GM12891 (cell line): ENCODE measurements around the gene ZFHX3.

Experiments
- DNase-seq: peaks from one replicate; pipeline ENCODE4 v3.0.0; 2011; ENCODE audit warnings: low spot score; ENCODE audit not compliant: insufficient read length
- FAIRE-seq: peaks from 2 replicates; lab custom pipeline; 2011; peaks lifted over from hg19 to GRCh38; lab: Jason Lieb, UNC
- PAX5 ChIP-seq: IDR thresholded peaks from 2 replicates; pipeline ENCODE4 v1.6.1; 2011; ENCODE audit warnings: low read length, moderate library complexity, mild to moderate bottlenecking; ENCODE audit not compliant: insufficient read depth, severe bottlenecking
- POLR2A ChIP-seq: IDR thresholded peaks from 2 replicates; pipeline ENCODE4 v1.6.1; 2011; ENCODE audit warnings: low read depth, low read length, control low read depth
- POLR2AphosphoS5 ChIP-seq: IDR thresholded peaks from 2 replicates; pipeline ENCODE4 v1.6.1; 2011; ENCODE audit warnings: low read depth, low read length, control low read depth
- POU2F2 ChIP-seq: IDR thresholded peaks from 2 replicates; pipeline ENCODE4 v1.6.1; 2011; ENCODE audit warnings: low read depth, mild to moderate bottlenecking, control low read depth, low read length, moderate library complexity
- SPI1 ChIP-seq: IDR thresholded peaks from 2 replicates; pipeline ENCODE4 v1.6.1; 2011; ENCODE audit warnings: low read depth, low read length, control low read depth
- TAF1 ChIP-seq: IDR thresholded peaks from 2 replicates; pipeline ENCODE4 v1.6.1; 2011; ENCODE audit warnings: low read depth, low read length, control low read depth

The ZFHX3 gene

DNA sequence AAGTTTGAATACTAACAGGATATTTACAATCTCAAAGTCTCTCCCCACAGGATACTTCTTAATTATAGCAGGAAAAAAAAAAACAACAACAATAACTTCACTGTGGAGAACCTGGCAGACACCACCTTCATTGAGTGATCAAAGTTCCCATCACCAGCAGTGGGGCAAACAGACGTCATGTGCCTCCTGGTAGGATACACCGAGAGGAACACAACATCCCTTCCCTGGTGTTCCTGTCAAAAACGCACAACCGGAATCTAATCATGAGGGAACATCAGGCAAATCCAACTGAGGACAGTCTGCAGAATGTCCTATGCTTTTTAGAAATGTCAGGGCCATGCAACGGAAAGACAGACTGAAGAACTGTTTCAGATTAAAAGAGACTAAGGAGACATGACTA lies 80.0 kb downstream of the ZFHX3 start:
- DNase-seq (no peak), FAIRE-seq (no peak)
- TF ChIP-seq SPI1 (no peak), POLR2A (no peak)

DNA sequence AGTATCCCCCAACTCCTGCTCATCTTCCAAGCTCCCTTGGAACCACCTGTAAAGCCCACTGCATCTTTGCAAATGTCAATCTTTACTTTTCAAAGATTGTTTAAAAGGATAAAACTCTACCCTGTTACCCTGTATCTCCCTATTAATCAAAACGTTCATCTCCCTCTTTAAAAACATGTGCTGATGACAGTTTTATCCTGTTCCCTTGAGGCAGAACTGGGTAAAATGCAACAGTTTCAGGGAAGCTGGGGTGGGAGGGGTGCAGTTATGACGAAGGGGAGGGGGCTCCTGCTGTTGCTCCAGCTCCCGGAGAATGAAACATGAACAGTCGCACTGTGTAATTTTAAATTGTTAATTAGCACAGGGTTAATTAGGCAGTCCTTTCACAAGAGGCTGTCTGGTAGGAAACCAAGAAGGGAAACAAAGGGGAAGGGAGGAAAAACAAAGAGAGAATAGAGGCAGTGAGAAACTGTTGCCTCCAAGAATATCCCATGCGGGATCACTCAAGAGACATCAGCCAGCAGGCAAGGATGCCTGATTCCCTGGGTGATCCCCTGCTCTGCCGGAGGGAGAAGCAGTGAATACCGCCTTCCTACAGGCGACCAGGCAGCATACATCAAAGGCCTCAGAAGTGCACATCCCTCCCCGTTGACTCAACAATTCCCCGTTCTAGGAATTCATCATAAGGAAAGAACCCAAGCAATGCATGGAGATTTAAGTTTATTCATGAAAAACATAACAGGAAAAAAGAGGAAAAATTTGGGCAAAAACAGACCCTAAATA lies 84.2 kb downstream of the ZFHX3 start:
- FAIRE-seq (no peak), DNase-seq (no peak)
- TF ChIP-seq PAX5: no peak
- TF ChIP-seq SPI1: no peak
- no peak for TF ChIP-seq POLR2A
- TF ChIP-seq TAF1: no peak
- no peak for TF ChIP-seq POLR2AphosphoS5
- TF ChIP-seq POU2F2: no peak

DNA sequence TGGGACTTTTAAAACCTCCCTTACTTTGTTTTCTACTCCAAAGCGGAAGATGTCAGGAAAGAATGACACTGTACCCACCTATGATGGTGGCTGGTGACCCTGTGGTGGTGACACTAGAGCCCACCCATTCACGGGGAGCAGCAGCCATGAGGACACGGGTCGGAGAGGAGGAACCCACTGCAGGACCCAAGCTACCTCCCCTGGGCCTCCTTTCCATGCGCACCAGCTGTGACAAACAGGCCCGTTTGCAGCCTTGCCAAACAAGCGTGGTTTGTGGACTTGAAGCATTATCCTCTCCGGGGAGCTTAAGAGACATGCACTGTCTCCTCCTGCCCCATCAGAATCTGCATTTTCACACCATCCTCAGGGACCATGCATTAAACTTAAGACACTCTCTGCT lies 85.6 kb downstream of the ZFHX3 start:
- FAIRE-seq (no peak), DNase-seq (no peak)
- TF ChIP-seq TAF1: no peak
- TF ChIP-seq PAX5: no peak
- TF ChIP-seq POLR2AphosphoS5: no peak
- TF ChIP-seq POLR2A: no peak
- TF ChIP-seq POU2F2: no peak
- TF ChIP-seq SPI1: no peak

DNA sequence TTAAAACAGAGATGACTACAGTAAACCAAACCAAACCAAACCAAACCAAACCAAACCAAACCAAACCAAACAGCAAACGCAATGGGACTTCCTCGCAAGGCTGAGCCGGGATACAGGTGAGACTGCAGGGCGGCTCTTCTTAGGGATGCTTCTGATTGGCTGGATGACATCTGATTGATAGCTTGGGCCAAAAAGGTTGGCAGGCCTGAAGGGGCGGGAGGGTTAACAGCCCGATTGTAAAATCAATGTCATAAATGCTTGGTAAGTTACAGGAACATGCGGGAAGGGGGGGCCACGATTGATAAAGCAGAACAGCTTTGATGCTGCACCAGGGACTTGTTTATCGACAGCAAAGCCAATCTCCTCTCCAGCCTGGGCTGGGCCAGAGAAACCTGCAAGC lies 86.1 kb downstream of the ZFHX3 start:
- DNase-seq (no peak), FAIRE-seq (no peak)
- no peak for TF ChIP-seq POLR2AphosphoS5
- no peak for TF ChIP-seq POU2F2
- no peak for TF ChIP-seq PAX5
- no peak for TF ChIP-seq POLR2A
- no peak for TF ChIP-seq SPI1
- TF ChIP-seq TAF1: no peak

GRCh38 chr16:72961115-72961832 lies 86.7 kb downstream of the ZFHX3 start:
- TF ChIP-seq PAX5 (no peak), POLR2A (no peak), POU2F2 (no peak), SPI1 (no peak), POLR2AphosphoS5 (no peak), TAF1 (no peak)
- FAIRE-seq: no peak
- no peak for DNase-seq

DNA sequence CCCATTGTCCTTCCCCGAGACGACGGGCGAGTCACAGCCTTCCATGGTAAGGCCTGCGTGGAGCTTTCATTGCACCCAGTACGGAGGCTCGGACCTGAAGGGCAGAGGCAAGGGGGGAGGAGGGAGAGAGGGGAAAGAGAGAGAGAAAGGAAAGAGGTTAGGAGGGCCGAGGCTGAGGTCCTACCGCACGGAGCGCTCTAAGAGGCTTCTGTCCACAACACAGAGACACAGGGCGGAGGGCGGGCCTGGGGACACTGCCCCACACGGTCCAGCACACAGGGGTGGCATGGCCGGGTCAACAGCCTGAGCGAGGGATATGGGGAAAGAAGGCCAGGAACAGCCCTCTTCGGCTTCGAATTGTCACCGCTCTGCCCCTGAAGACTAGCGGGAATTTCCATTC lies 87.8 kb downstream of the ZFHX3 start:
- DNase-seq (no peak), FAIRE-seq (no peak)
- TF ChIP-seq PAX5: no peak
- TF ChIP-seq TAF1: no peak
- no peak for TF ChIP-seq POLR2A
- TF ChIP-seq SPI1: no peak
- TF ChIP-seq POU2F2: no peak
- no peak for TF ChIP-seq POLR2AphosphoS5

DNA sequence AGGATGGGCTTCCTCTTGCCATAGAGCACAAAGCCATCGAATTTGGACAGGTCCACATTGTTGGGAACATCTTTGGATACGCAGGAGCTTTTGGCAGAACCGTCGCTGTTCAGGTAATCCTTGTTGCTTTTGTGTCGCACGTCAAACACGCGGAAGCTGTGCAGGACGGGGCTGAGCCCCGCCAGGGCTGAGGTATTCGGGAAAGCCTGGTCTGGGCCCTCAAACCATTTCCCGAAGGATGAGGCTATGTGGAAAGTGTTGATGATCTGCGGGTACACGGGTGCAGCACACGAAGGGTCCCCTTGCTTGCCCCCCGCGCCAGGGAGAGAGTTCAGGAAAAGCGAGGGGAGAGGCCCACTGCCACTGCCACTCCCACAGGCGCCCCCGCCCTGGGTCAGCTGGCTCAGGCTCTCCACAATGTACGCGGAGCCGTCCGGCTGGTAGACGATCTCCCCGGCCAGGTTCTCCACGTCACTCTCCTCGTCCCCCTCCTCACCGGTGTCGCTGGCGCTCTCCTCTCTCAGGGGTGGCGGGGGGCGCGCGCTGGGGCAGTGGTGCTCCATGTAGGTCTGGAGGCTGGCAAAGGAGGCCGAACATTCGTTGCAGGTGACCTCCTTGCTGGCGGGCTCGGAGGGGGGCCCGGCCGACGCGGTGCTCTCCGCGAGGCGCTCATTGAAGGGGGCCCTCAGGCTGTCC lies 88.5 kb downstream of the ZFHX3 start:
- FAIRE-seq: no peak
- TF ChIP-seq PAX5: no peak
- no peak for TF ChIP-seq POLR2A
- TF ChIP-seq POU2F2: no peak
- no peak for TF ChIP-seq TAF1
- TF ChIP-seq POLR2AphosphoS5: no peak
- no peak for TF ChIP-seq SPI1
- DNase-seq: no peak

- TF ChIP-seq TAF1 (no peak), POLR2A (no peak), POU2F2 (no peak)
- DNase-seq (no peak), FAIRE-seq (no peak)
These were observed 89.3 kb downstream of the ZFHX3 start for GRCh38 chr16:72958522-72959076.

DNA sequence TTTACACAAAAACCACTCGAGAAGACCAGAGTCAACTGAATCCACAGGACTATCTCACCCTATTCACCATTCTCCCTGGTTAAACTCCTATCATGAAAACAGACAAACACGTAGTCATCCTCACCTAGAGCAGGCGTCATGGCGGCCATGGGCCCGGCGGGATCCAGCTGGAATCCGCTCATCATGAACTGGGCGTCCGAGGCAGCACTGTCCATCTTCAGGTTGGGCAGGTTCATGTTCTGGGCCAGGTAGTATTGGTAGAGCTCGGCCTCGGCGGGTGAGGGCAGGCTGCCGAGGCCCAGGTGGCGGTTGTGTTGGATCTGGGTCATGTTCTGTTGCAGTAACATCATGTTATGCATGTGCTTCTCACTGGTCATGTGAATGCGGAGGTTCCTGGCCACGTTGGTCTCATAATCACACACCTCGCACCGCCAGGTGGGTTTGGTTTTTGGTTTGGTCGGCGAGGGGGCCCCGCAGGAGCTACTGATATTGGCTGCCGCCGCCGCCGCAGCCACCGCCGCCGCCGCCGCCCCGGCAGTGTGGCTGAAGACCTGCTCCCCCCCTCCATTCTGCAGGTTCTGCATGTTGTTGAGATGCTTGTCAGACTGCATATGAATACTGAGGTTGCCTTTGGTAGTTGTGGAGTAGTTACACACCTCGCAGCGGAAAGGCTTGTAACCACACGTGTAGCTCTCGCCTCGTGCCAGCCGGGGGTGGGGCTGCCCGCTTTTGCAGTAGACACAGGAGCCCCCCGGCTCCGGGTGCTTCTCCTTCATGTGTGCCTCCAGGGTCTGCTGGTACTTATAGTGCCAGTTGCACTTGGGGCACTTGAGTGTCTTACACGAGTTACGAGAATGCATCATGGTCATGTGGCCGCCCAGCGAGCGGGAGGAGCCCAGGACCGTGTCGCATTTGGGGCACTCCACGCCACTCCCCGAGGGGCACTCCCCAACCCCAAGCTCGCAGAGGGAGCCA lies 90.3 kb downstream of the ZFHX3 start:
- TF ChIP-seq PAX5: no peak
- TF ChIP-seq TAF1: no peak
- no peak for TF ChIP-seq POU2F2
- no peak for TF ChIP-seq SPI1
- no peak for TF ChIP-seq POLR2A
- TF ChIP-seq POLR2AphosphoS5: no peak
- DNase-seq: no peak
- no peak for FAIRE-seq
